Measurements from ENCODE around the gene ARHGAP30.

ARHGAP30 gene

DNA sequence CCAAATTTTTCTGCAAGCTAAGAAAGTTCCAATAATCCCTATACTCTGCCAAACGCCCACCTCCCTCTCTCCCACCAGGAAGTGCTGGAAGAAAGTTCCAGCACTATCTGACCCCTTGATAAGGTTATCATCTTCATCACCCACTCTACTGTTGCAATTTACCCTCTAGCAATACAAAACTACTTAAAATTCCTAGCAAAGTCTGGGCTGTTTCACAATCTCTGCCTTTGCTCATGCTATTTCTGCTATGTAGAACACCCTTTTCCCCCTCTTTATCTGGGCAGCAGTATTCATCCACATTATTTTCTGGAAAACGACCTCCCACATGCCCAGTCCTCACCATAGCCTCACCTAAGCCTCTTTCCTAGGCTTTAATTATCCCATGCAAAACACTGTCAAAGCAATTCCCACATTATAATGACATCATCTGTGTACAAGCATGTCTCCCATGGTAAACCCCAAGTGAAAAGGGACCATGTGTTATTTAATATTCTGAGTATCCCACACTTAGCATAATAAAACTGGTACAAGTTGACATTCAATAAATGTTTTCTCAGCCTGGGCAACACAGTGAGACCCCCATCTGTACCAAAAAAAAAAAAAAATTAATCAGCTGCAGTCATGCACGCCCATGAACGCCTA, 60.7 kb downstream of the ARHGAP30 start:
- no peak for DNase-seq

DNA sequence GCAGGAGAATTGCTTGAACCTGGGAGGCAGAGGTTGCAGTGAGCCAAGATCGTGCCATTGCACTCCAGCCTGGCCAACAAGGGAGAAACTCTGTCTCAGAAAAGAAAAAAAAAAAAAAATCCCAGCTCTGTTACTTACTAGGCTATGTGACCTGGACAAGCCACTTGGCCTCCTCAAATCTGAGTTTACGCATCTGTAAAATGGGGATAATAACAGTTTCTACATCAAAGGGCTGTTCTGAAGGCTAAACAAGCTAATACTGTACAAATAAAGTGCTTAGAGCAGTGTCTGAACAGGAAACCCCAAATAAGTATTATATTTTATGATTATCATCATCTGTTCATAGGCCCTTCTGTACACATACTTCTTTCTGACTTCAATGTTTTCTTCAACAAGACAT, 62.3 kb downstream of the ARHGAP30 start:
- no peak for DNase-seq

DNA sequence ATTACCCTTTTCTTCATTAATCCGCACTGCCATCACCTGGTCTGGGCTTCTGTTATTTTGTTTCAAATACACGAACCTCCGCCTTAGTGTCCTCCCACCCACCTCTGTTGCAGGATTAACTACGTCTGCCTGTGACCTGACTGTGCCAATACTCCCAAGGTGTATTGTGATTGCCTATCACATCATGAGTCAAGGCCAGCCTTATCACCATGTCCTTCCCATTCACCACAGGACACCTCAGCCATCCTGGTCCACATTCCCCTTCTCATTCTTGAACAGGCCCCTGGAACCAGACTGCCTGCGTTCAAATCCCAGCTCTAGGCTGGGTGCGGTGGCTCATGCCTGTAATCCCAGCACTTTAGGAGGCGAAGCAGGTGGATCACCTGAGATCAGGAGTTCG, 63.1 kb downstream of the ARHGAP30 start:
- no peak for DNase-seq

DNA sequence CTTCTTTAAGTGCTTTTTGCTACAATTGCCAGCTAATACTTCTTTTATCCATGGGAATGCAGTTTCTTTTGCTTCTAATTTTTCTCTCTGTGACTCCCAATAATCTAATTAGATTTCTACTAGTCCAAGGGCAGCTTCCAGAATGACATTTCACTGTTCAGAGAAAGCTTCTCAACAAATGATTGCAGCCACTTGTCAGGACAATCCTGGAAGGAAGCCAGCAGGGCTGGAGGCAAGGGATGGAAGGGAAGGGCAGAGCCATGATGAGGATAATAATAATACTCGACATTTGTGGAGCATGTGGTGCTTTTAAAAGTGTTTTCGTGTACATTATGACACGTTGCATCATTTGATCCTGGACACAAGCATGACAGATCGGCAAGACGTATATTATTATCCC, 68.2 kb downstream of the ARHGAP30 start:
- DNase-seq: no peak

DNA sequence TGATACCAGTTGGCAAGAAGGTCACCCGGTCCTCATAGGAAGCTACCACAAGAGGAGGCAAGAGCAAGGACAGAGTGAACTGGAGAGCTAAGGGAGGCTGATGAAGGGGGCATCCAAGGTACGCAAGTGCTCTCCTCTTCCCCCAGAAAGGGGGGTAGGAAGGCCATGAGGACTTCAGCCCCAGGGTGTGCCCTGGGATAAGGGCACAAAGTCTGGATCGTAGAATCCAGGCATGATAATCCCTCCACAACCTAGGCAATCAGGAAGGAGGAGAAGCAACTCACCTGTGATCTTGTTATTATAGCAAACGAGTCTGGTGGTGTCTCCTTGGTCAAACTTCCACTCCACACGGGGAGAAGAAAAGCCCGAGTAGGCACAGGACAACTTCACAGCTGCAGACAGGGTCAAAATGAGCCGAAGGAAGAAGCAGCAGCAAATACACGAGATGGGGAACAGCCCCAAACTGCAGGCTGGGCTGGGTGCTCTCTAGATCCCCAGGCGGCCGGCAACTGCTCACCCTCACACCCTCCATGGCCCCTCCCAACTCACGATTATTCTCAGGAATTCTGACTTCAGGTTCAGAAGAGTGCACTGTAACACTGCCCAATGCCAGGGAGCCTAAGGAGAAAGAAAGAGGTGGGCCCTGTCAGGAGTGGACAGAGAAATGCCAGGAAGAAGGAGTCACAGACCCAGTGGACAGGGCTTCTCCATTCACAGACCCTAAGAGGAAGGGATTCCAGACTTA, 68.8 kb downstream of the ARHGAP30 start:
- no peak for DNase-seq

DNA sequence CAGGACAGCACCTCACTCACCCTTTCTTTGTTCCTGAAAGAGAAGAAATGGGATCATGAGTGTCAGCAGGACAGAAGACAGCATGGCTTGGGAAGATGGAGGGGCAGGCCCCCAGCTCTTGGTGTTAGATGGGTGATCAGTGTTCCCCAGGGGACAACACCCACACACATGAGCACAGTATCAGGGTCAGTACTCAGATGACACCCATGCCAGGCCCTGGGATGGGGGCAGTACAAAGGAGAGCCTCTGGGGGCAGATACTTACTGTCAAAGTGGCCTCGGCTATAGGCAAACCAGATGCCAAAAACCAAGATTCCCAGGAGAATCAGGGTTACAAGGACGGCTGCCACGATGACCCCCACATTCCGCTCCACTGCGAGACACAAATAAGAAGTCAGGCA, 70.3 kb downstream of the ARHGAP30 start:
- DNase-seq: no peak

DNA sequence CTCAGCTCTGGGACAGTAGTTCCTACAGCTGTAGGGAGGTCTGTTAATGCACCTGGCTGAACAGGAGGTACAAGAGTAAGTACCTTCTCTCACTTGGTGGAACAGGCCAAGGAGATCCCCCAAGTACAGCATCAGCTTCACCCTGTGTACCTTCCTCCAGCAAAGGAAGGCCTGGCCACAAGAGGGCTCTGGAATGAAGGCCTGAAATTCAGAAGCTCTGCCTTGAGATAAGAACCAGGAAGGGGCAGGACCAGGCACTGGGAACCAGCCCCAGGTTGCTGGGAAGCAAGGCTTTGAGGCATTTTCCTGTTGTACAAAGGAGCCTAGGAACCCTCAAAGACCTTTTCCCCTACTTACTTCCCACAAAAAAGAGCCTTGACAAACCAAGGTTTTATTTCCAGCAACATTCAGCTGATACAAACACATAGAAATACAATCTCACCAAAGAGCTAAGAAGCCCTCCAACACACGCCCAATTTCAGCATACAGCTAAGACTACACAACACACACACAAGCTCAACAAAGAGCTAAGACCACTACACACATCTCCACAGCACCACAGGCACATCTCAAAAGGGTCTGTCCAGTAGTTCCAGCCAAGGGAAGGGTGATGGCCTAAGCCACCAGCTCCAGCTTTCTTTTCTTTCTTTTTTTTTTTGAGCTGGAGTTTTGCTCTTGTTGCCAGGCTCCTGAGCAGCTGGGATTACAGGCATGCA, 72.2 kb downstream of the ARHGAP30 start:
- DNase-seq: peak; percentile 43

Data from right hindlimb (tissue), 1 donor.